Measurements from ENCODE around the gene ZCCHC7. TPM values are rescaled to one million over a fixed set of nuclear protein-coding genes. Genes with fewer than 3 reads are reported as not detected.

The ZCCHC7 gene
- total RNA-seq, 1 experiment from 2014 or later: 27.9 TPM

GRCh38 chr9:37336150-37336549 is 215.8 kb downstream of the ZCCHC7 start:
- H3K27ac ChIP-seq (ENCODE audit: low read depth, low read length, poor library complexity, severe bottlenecking): peak overlapping the region; percentile 78
- intact Hi-C loops (cut with micrococcal nuclease; ENCODE audit: unreplicated experiment): loop anchor here (2.0 to 10.0 kb wide), 2 partner anchors 49 to 311 kb away; no protein-coding TSS in a partner anchor
- no peak for TF ChIP-seq EZH2 (IDR thresholded peaks at IDR 0.05; ENCODE audit: borderline replicate concordance, low read depth, low read length, poor library complexity, severe bottlenecking)
- TF ChIP-seq, protein P1, sequence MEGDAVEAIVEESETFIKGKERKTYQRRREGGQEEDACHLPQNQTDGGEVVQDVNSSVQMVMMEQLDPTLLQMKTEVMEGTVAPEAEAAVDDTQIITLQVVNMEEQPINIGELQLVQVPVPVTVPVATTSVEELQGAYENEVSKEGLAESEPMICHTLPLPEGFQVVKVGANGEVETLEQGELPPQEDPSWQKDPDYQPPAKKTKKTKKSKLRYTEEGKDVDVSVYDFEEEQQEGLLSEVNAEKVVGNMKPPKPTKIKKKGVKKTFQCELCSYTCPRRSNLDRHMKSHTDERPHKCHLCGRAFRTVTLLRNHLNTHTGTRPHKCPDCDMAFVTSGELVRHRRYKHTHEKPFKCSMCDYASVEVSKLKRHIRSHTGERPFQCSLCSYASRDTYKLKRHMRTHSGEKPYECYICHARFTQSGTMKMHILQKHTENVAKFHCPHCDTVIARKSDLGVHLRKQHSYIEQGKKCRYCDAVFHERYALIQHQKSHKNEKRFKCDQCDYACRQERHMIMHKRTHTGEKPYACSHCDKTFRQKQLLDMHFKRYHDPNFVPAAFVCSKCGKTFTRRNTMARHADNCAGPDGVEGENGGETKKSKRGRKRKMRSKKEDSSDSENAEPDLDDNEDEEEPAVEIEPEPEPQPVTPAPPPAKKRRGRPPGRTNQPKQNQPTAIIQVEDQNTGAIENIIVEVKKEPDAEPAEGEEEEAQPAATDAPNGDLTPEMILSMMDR (conservative IDR thresholded peaks at IDR 0.05; ENCODE audit: low read depth, low read length): no peak
- H3K9me3 ChIP-seq (ENCODE audit: low read depth, low read length, poor library complexity, severe bottlenecking): no peaks in the 10 kb centered on the region
- no peaks in the 10 kb centered on the region for H3K36me3 ChIP-seq (ENCODE audit: insufficient read depth, low read length, poor library complexity, severe bottlenecking)
- H3K27me3 ChIP-seq (replicated peaks; ENCODE audit: insufficient read depth, low read depth, low read length, poor library complexity): no peaks in the 10 kb centered on the region
- ChIA-PET CTCF (no interaction called here), POLR2A (ENCODE audit: low non-redundant PET) (no interaction called here)
- H3K4me1 ChIP-seq (ENCODE audit: insufficient read depth, low read length, poor library complexity, severe bottlenecking): peaks cover 94% of the 10 kb centered on the region
- no peak overlapping the region for H3K4me3 ChIP-seq (ENCODE audit: low read depth, low read length, poor library complexity, severe bottlenecking)
- DNase-seq (ENCODE audit: low spot score): no peak
- no TSS peak for BruUV-seq (replicated peaks)

DNA sequence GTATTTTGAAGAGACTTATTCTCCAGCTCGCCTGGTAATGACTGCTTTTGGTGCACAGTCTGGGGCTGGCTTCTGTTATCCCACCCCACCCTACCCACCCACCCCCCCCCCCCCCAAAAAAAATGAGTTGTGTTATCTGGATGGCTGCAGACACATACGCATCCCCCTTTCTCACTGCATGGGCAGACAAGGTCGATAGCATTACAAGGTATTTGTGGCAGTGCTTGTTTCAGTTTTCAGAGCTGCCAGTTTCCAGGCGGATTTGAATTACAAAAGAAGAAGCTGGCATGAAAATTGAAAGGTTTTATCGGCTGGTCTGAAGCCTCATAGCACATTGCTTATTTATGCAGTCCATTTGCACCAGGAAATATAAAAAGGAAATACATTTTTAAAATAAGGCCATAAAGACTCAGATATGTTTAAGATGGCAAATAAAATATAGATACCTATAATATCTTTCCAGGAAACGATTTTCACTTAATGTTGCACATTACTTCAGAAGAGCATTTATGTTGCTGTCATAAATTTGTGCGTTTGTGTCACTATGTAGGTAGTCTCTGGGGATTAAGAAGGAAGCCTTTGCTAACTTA is 217.0 kb downstream of the ZCCHC7 start:
- Histone ChIP-seq H3K4me3 (ENCODE audit: low read depth, low read length, poor library complexity, severe bottlenecking) (peak overlapping the region; percentile 11), H3K4me1 (ENCODE audit: insufficient read depth, low read length, poor library complexity, severe bottlenecking) (peaks cover 94% of the 10 kb centered on the region), H3K27ac (ENCODE audit: low read depth, low read length, poor library complexity, severe bottlenecking) (peak overlapping the region; percentile 78), H3K27me3 (replicated peaks; ENCODE audit: insufficient read depth, low read depth, low read length, poor library complexity) (no peaks in the 10 kb centered on the region), H3K36me3 (ENCODE audit: insufficient read depth, low read length, poor library complexity, severe bottlenecking) (no peaks in the 10 kb centered on the region), H3K9me3 (ENCODE audit: low read depth, low read length, poor library complexity, severe bottlenecking) (no peaks in the 10 kb centered on the region)
- no peak for TF ChIP-seq EZH2 (IDR thresholded peaks at IDR 0.05; ENCODE audit: borderline replicate concordance, low read depth, low read length, poor library complexity, severe bottlenecking)
- TF ChIP-seq, protein P1 (conservative IDR thresholded peaks at IDR 0.05; ENCODE audit: low read depth, low read length): no peak
- peak; percentile 90 for DNase-seq (ENCODE audit: low spot score)
- ChIA-PET CTCF (no interaction called here), POLR2A (ENCODE audit: low non-redundant PET) (no interaction called here)
- intact Hi-C loops (cut with micrococcal nuclease; ENCODE audit: unreplicated experiment): loop anchor here (2.0 to 10.0 kb wide), 2 partner anchors 47 to 313 kb away; no protein-coding TSS in a partner anchor
- BruUV-seq (replicated peaks): no TSS peak

DNA sequence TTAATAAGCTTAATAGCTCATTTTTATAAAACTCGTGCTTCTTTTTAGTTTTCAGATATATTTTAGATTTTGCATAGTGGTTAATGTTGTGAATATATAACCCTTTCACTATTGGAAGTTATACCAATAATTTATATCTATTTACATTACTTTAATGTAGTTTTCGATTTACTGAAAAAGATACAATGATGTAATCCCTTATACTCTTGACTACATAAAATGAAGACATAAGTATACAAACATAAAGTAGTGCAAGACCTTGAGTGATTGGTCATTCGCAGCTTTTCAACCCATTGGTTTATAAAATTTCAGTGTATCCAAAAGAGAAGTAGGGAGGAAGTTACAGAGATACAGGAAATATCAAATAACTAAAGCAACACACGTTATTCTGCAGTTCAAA is 217.8 kb downstream of the ZCCHC7 start:
- intact Hi-C loops (cut with micrococcal nuclease; ENCODE audit: unreplicated experiment): loop anchor here (10.0 kb wide), 1 partner anchor 313 kb away; no protein-coding TSS in a partner anchor
- no peak for TF ChIP-seq EZH2 (IDR thresholded peaks at IDR 0.05; ENCODE audit: borderline replicate concordance, low read depth, low read length, poor library complexity, severe bottlenecking)
- TF ChIP-seq, protein P1 (conservative IDR thresholded peaks at IDR 0.05; ENCODE audit: low read depth, low read length): no peak
- H3K9me3 ChIP-seq (ENCODE audit: low read depth, low read length, poor library complexity, severe bottlenecking): no peaks in the 10 kb centered on the region
- peak overlapping the region; percentile 11 for H3K4me3 ChIP-seq (ENCODE audit: low read depth, low read length, poor library complexity, severe bottlenecking)
- peaks cover 86% of the 10 kb centered on the region for H3K4me1 ChIP-seq (ENCODE audit: insufficient read depth, low read length, poor library complexity, severe bottlenecking)
- BruUV-seq (replicated peaks): TSS peak; percentile 59
- ChIA-PET CTCF (no interaction called here), POLR2A (ENCODE audit: low non-redundant PET) (interaction anchor here (0.6 kb wide), 1 partner anchor 14 kb away, joined by 3 read pairs; no protein-coding TSS in a partner anchor)
- H3K27me3 ChIP-seq (replicated peaks; ENCODE audit: insufficient read depth, low read depth, low read length, poor library complexity): no peaks in the 10 kb centered on the region
- H3K27ac ChIP-seq (ENCODE audit: low read depth, low read length, poor library complexity, severe bottlenecking): peak overlapping the region; percentile 71
- H3K36me3 ChIP-seq (ENCODE audit: insufficient read depth, low read length, poor library complexity, severe bottlenecking): no peaks in the 10 kb centered on the region
- peak; percentile 48 for DNase-seq (ENCODE audit: low spot score)

Data from A673 (cell line).